Keratinocyte (primary cell): ENCODE measurements around the gene TSPAN18.

ENCODE experiments used
- EZH2 ChIP-seq: IDR thresholded peaks from one replicate; pipeline ENCODE4 v1.6.1; 2012; ENCODE audit warnings: inconsistent platforms, mild to moderate bottlenecking, low read length, moderate library complexity
- TF ChIP-seq, protein P1 (sequence below), 3 experiments: IDR thresholded peaks in 1 of 3; conservative IDR thresholded peaks in 1 of 3; optimal IDR thresholded peaks in 1 of 3; 2 replicates in 2 of 3; 3 replicates in 1 of 3; pipeline versions ENCODE3 to v1.5.1; 2011; ENCODE audit warnings: low read length in 3 of 3, mild to moderate bottlenecking in 3 of 3, moderate library complexity in 2 of 3, control low read depth in 1 of 3, inconsistent platforms in 1 of 3; ENCODE audit not compliant: insufficient read depth in 2 of 3; ENCODE audit errors: extremely low read depth in 1 of 3

- TF ChIP-seq, protein P1, sequence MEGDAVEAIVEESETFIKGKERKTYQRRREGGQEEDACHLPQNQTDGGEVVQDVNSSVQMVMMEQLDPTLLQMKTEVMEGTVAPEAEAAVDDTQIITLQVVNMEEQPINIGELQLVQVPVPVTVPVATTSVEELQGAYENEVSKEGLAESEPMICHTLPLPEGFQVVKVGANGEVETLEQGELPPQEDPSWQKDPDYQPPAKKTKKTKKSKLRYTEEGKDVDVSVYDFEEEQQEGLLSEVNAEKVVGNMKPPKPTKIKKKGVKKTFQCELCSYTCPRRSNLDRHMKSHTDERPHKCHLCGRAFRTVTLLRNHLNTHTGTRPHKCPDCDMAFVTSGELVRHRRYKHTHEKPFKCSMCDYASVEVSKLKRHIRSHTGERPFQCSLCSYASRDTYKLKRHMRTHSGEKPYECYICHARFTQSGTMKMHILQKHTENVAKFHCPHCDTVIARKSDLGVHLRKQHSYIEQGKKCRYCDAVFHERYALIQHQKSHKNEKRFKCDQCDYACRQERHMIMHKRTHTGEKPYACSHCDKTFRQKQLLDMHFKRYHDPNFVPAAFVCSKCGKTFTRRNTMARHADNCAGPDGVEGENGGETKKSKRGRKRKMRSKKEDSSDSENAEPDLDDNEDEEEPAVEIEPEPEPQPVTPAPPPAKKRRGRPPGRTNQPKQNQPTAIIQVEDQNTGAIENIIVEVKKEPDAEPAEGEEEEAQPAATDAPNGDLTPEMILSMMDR (optimal IDR thresholded peaks at IDR 0.05 in 1 of 3, IDR thresholded peaks at IDR 0.05 in 1 of 3, conservative IDR thresholded peaks at IDR 0.05 in 1 of 3; ENCODE audit: extremely low read depth in 1 of 3, insufficient read depth in 2 of 3, low read length in 3 of 3): no peak
- TF ChIP-seq EZH2: no peak
These were observed 16.8 kb upstream of the TSPAN18 start for GRCh38 chr11:44709966-44710365.
